CD8-positive, alpha-beta memory T cell (primary cell): ENCODE data around the gene CCL17. TPM values are rescaled to one million over a fixed set of nuclear protein-coding genes. Genes with fewer than 3 reads are reported as not detected.

Experiments
- CTCF ChIA-PET: fragments of 350-600 bp; sonication (Branson Sonifier 250); formaldehyde crosslinking; loops from one replicate; lab custom pipeline; 2021; ENCODE audit warnings: antibody characterized with exemption; lab: Charles Lee
- POLR2A ChIA-PET: fragments of 350-600 bp; sonication (Branson Sonifier 250); formaldehyde crosslinking; loops from one replicate; lab custom pipeline; 2021; ENCODE audit warnings: antibody characterized with exemption; lab: Charles Lee
- DNase-seq, 5 donors: peaks; one replicate each; pipeline versions ENCODE4 v3.0.0 to v3.0.0-alpha.2; 2020 to 2022; ENCODE audit warnings: mixed read lengths in 1 of 5
- H3K27ac ChIP-seq: one replicate; pipeline ENCODE4 v1.7.0; 2013; ENCODE audit warnings: low read depth, mild to moderate bottlenecking, low read length, moderate library complexity
- H3K27me3 ChIP-seq: 2 replicates; pipeline ENCODE4 v1.7.0; 2013; ENCODE audit warnings: low read length, mild to moderate bottlenecking; ENCODE audit not compliant: insufficient read depth, poor library complexity, severe bottlenecking
- H3K36me3 ChIP-seq: 2 replicates; pipeline ENCODE4 v1.7.0; 2013; ENCODE audit warnings: mild to moderate bottlenecking, low read length, moderate library complexity; ENCODE audit not compliant: insufficient read depth
- H3K4me1 ChIP-seq: 2 replicates; pipeline ENCODE4 v1.7.0; 2013; ENCODE audit warnings: mild to moderate bottlenecking, low read length, moderate library complexity; ENCODE audit not compliant: insufficient read depth
- H3K4me3 ChIP-seq: 2 replicates; pipeline ENCODE4 v1.7.0; 2013; ENCODE audit warnings: mild to moderate bottlenecking, low read length
- H3K9me3 ChIP-seq: 2 replicates; pipeline ENCODE4 v1.7.0; 2013; ENCODE audit warnings: mild to moderate bottlenecking, low read length
- H3K27ac Mint-ChIP-seq, 8 donors: one replicate each; pipeline ENCODE4 v1.8.0; 2020 to 2021; ENCODE audit warnings: mixed read lengths in 8 of 8, mild to moderate bottlenecking in 6 of 8, inconsistent platforms in 3 of 8, moderate library complexity in 3 of 8
- H3K27me3 Mint-ChIP-seq, 2 donors: one replicate each; pipeline ENCODE4 v1.8.0; 2020 to 2021; ENCODE audit warnings: mixed read lengths in 2 of 2, mild to moderate bottlenecking in 1 of 2, moderate library complexity in 1 of 2
- H3K36me3 Mint-ChIP-seq, 3 donors: one replicate each; pipeline ENCODE4 v1.8.0; 2020 to 2021; ENCODE audit warnings: mixed read lengths in 3 of 3, inconsistent platforms in 1 of 3, mild to moderate bottlenecking in 1 of 3
- H3K4me1 Mint-ChIP-seq, 3 donors: one replicate each; pipeline ENCODE4 v1.8.0; 2020 to 2021; ENCODE audit warnings: mixed read lengths in 3 of 3, inconsistent platforms in 1 of 3, mild to moderate bottlenecking in 1 of 3
- H3K4me3 Mint-ChIP-seq, 7 donors: one replicate each; pipeline ENCODE4 v1.8.0; 2020 to 2021; ENCODE audit warnings: mixed read lengths in 7 of 7, mild to moderate bottlenecking in 6 of 7, moderate library complexity in 4 of 7, inconsistent platforms in 2 of 7
- H3K9me3 Mint-ChIP-seq, 5 donors: one replicate each; pipeline ENCODE4 v1.8.0; 2020 to 2022; ENCODE audit warnings: mixed read lengths in 5 of 5, mild to moderate bottlenecking in 3 of 5, moderate library complexity in 2 of 5, inconsistent platforms in 1 of 5
- polyA plus RNA-seq: library from polyadenylated mRNA; unstranded; fragments of 300-500 nt; fragmentation: Illumina TruSeq; gene quantifications from one replicate; pipeline ENCODE4 v1.2.3, GENCODE V29; 2021
- total RNA-seq, 2 experiments: library from RNA; stranded (reverse); gene quantifications; one replicate each; pipeline ENCODE4 v1.2.3, GENCODE V29; 2021

Gene CCL17
- total RNA-seq (10 to 100 TPM; 18.6 to 18.9 TPM), polyA plus RNA-seq (not detected)

DNA sequence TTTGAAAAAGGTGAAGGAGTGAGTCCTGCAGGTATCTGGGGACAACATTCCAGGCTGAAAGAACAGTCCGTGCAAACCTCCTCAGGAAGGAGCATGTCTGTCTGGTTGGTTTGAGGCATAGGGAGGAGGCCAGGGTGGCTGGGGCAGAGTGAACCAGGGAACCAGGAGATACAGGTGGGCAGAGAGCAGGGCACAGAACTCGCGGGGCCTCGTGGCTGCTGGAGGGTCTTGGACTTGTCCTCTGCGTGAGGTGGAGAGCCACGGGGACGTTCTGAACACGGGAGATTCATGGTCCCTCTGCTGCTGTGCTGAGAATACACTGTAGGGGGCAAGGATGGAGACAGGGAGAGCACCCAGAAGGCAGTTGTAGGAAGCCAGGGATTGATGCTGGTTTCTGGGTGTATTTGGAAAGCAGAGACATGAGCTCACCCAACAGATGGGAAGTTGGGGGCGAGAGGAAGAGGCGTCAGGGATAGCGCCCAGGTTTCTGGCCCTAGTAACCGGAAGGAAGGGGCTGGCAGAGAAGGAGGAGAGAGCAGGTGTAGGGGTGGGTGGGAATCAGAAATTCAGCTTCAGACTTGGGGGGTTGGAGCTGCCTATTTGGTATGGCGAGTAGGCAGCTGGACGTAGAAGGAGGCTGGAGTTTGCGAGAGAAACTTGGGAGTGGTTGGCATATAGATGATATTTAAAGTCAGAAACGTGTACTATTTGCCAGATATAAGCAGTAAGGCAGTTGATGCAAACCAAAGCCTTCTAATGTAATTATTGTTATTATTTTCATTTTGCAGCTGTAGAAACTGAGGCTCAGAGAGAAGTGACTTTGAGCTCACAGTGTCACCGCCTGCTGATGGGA lies at the start of gene CCL17:
Gene CCL17 (plus strand): TSS at position 803 of the 853 bp plus-strand sequence. CDS start 9,166 bp downstream, outside the sequence.
- no peaks in the 10 kb centered on the region for H3K9me3 ChIP-seq
- no peak within 1 kb of the TSS for H3K4me3 ChIP-seq
- H3K4me1 ChIP-seq = no peaks in the 10 kb centered on the region
- ChIA-PET POLR2A (no interaction called here), CTCF (interaction anchor here (1.5 kb wide), 1 partner anchor 13 kb away, joined by 5 read pairs; no protein-coding TSS in a partner anchor)
- H3K36me3 Mint-ChIP-seq = peaks cover 0 to 2% (median 0%) of the 10 kb centered on the region in 3 donors
- no peak within 1 kb of the TSS for H3K27ac Mint-ChIP-seq
- H3K36me3 ChIP-seq = no peaks in the 10 kb centered on the region
- peak in 1 of 5 donors; percentile 13 for DNase-seq
- H3K4me1 Mint-ChIP-seq = no peaks in the 10 kb centered on the region
- no peaks in the 10 kb centered on the region for H3K9me3 Mint-ChIP-seq
- H3K4me3 Mint-ChIP-seq = no peak within 1 kb of the TSS
- H3K27me3 Mint-ChIP-seq = peaks cover 4 to 7% of the 10 kb centered on the region in 2 donors
- no peak within 1 kb of the TSS for H3K27ac ChIP-seq
- H3K27me3 ChIP-seq = no peaks in the 10 kb centered on the region

DNA sequence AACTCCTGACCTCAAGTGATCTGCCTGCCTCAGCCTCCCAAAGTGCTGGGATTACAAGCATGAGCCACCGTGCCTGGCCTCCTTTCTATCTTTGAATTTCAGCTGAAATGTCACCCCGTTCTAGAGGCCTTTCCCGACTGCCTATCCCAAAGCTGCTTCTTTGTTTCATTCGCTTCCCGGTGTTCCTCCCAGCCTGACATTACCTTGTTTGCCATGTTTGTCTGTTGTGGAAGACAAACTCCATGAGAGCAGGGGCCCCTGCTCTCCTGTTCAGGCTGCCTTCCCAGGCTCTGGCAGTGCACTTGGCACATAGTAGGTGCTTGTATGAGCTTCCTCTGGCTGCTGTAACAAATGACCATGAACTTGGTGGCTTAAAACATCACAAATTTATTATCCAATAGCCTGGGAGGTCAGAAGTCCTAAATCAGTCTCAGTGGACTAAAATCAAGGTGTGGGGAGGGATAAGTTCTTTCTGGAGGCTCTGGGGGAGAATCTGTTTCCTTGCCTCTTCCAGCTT lies 48.6 kb upstream of the CCL17 start:
- peaks cover 0 to 4% (median 0%) of the 10 kb centered on the region in 5 donors for H3K9me3 Mint-ChIP-seq
- ChIA-PET POLR2A (no interaction called here), CTCF (no interaction called here)
- Histone ChIP-seq H3K27me3 (peaks cover 4% of the 10 kb centered on the region), H3K27ac (no peak overlapping the region), H3K9me3 (no peaks in the 10 kb centered on the region), H3K36me3 (no peaks in the 10 kb centered on the region), H3K4me3 (no peak overlapping the region), H3K4me1 (no peaks in the 10 kb centered on the region)
- no peaks in the 10 kb centered on the region for H3K4me1 Mint-ChIP-seq
- H3K36me3 Mint-ChIP-seq = no peaks in the 10 kb centered on the region
- no peak overlapping the region for H3K27ac Mint-ChIP-seq
- no peak overlapping the region for H3K4me3 Mint-ChIP-seq
- no peak for DNase-seq
- H3K27me3 Mint-ChIP-seq = peaks cover 5 to 16% of the 10 kb centered on the region in 2 donors

DNA sequence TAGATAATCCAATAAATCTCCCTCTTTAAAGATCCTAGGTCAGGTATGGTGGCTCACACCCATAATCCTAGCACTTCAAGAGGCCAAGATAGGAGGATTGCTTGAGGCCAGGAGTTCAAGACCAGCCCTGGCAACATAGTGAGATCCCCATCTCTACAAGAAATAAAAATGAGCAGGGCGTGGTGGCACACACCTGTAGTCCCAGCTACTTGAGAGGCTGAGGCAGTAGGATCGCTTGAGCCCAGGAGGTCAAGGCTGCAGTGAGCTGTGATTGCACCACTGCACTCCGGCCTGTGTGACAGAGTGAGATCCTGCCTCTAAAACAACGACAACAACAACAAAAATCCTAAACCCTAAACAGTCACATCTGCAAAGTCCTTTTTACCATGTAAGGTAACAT lies 48.0 kb upstream of the CCL17 start:
- Histone ChIP-seq H3K4me3 (no peak overlapping the region), H3K9me3 (no peaks in the 10 kb centered on the region), H3K36me3 (no peaks in the 10 kb centered on the region), H3K27me3 (peaks cover 4% of the 10 kb centered on the region), H3K4me1 (no peaks in the 10 kb centered on the region), H3K27ac (no peak overlapping the region)
- CTCF ChIA-PET = no interaction called here
- Mint-ChIP-seq H3K4me1 (no peaks in the 10 kb centered on the region), H3K9me3 (peaks cover 0 to 4% (median 0%) of the 10 kb centered on the region in 5 donors), H3K27me3 (peaks cover 5 to 16% of the 10 kb centered on the region in 2 donors), H3K4me3 (no peak overlapping the region), H3K27ac (no peak overlapping the region), H3K36me3 (no peaks in the 10 kb centered on the region)
- POLR2A ChIA-PET = no interaction called here
- DNase-seq = no peak

DNA sequence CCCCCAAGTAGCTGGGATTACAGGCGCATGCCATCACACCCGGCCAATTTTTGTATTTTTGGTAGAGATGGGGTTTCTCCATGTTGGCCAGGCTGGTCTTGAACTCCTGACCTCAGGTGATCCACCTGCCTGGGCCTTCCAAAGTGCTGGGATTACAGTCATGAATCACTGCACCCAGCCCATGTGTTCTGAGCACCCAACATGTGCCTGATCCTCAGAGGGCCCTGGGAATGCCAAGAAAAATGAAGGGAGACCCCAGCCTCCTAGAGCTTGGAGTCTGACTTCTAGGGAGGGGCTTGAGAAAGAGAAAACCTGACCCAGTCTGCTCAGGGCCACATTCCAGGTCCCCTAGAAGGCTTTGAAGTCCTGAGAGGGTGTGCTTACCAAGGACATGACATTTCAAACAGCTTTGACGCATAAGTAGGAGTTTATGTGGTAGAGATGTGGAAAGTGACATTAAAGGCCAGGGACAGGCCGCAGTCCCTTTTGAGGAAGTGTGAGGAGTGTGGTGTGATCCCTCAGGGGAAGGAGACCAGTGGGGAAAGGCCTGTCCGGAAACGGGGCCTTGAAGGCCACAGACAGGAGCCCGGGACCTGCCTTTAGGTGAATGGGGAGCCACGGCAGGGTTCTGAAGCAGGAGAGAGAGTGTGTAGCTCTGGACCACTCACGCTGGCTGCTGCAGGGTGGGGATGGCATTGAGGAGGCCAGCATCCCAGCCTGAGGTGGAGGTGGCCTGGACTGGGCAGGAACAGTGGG lies 47.1 kb upstream of the CCL17 start:
- H3K27ac ChIP-seq = no peak overlapping the region
- no peaks in the 10 kb centered on the region for H3K9me3 Mint-ChIP-seq
- CTCF ChIA-PET = no interaction called here
- no peak for DNase-seq
- H3K4me3 Mint-ChIP-seq = no peak overlapping the region
- H3K4me1 Mint-ChIP-seq = no peaks in the 10 kb centered on the region
- H3K4me3 ChIP-seq = no peak overlapping the region
- no peaks in the 10 kb centered on the region for H3K27me3 ChIP-seq
- no peaks in the 10 kb centered on the region for H3K36me3 ChIP-seq
- H3K4me1 ChIP-seq = no peaks in the 10 kb centered on the region
- POLR2A ChIA-PET = no interaction called here
- peak overlapping the region in 2 of 8 donors; percentile 39 to 51 for H3K27ac Mint-ChIP-seq
- H3K36me3 Mint-ChIP-seq = no peaks in the 10 kb centered on the region
- H3K27me3 Mint-ChIP-seq = peaks cover 0 to 6% of the 10 kb centered on the region in 2 donors
- H3K9me3 ChIP-seq = no peaks in the 10 kb centered on the region

DNA sequence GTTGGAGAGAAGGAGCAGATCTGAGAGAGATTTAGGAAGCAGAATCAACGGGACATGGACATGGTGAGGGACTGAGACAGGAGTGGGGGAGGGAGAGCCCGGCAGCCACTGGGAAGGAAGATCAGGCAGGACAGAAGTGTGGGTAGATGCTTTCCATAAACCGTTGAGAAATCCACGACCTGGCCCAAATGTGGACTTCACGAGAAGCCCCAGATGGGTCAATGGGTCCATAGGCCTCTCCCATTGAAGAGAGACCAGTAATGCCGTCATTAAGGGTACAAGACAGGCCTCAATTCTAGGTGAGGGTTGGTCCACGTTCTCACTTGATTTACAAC lies 46.5 kb upstream of the CCL17 start:
- Mint-ChIP-seq H3K36me3 (no peaks in the 10 kb centered on the region), H3K4me3 (no peak overlapping the region), H3K4me1 (no peaks in the 10 kb centered on the region), H3K27me3 (peaks cover 0 to 6% of the 10 kb centered on the region in 2 donors), H3K9me3 (no peaks in the 10 kb centered on the region), H3K27ac (peak overlapping the region in 3 of 8 donors; percentile 35 to 51 (median 43))
- POLR2A ChIA-PET = no interaction called here
- Histone ChIP-seq H3K4me3 (no peak overlapping the region), H3K27me3 (no peaks in the 10 kb centered on the region), H3K9me3 (no peaks in the 10 kb centered on the region), H3K4me1 (no peaks in the 10 kb centered on the region), H3K27ac (no peak overlapping the region), H3K36me3 (no peaks in the 10 kb centered on the region)
- CTCF ChIA-PET = no interaction called here
- no peak for DNase-seq

DNA sequence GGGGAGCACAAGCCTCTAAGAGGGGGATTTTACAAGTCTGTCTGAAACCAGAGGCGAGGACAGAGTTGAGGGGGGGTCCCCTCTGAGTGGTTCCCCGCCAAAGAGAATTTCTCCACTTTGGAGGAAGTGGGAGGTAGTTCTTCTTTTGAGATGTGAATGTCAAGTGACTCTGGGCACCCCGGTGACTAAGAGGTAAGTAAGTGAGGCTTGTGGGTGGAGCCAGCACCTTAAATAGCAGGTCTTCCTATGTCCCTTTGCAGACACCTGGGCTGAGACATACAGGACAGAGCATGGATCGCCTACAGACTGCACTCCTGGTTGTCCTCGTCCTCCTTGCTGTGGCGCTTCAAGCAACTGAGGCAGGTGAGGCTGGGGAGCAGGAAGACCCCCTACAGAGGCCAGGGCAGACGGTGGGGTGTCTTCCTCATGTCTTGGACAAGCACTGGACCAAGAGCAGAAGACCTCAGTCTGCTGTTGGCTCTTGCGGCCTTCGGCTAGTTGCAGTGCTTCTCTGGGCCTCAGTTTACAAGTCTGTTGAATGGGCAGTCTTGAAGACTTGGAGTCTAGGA lies 46.0 kb upstream of the CCL17 start, which contains the start of gene CCL22:
Gene CCL22 (plus strand): TSS at position 257 of the 569 bp plus-strand sequence. CDS start 34 bp downstream, at position 291.
- H3K9me3 Mint-ChIP-seq = no peaks in the 10 kb centered on the region
- ChIA-PET CTCF (no interaction called here), POLR2A (no interaction called here)
- H3K27me3 ChIP-seq = no peaks in the 10 kb centered on the region
- peak within 1 kb of the TSS in 4 of 8 donors; percentile 35 to 77 (median 45) for H3K27ac Mint-ChIP-seq
- no peaks in the 10 kb centered on the region for H3K36me3 ChIP-seq
- H3K4me1 Mint-ChIP-seq = no peaks in the 10 kb centered on the region
- H3K27me3 Mint-ChIP-seq = peaks cover 2 to 7% of the 10 kb centered on the region in 2 donors
- H3K27ac ChIP-seq = no peak within 1 kb of the TSS
- no peak within 1 kb of the TSS for H3K4me3 Mint-ChIP-seq
- no peak for DNase-seq
- H3K4me1 ChIP-seq = no peaks in the 10 kb centered on the region
- no peak within 1 kb of the TSS for H3K4me3 ChIP-seq
- H3K9me3 ChIP-seq = no peaks in the 10 kb centered on the region
- H3K36me3 Mint-ChIP-seq = no peaks in the 10 kb centered on the region

DNA sequence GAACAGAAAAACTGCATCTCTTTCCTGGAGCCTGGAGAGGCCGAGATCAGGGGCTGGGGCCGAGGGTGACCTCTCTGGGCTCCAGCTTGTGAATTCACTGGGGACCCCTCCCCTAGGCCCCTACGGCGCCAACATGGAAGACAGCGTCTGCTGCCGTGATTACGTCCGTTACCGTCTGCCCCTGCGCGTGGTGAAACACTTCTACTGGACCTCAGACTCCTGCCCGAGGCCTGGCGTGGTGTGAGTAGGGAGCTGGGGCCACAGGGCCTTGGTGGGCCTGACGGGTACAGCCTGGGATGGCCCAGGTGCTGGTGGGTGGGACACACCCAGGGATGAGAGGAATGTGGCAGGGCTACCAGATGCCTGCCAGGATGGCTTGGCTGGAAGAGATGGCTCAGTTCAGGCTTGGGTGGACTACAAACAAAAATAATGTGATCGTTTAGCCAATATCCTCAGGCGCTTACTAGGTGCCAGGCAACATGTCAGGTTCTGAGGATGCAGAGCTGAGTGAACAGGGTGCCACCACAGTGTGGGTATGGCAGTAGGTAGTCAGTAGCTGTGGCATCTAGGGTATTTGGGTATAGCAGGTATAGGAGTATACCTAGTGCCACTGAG lies 44.1 kb upstream of the CCL17 start:
- Histone ChIP-seq H3K27ac (no peak overlapping the region), H3K4me3 (no peak overlapping the region), H3K36me3 (no peaks in the 10 kb centered on the region), H3K4me1 (no peaks in the 10 kb centered on the region), H3K9me3 (no peaks in the 10 kb centered on the region), H3K27me3 (no peaks in the 10 kb centered on the region)
- no peak overlapping the region for H3K4me3 Mint-ChIP-seq
- H3K27me3 Mint-ChIP-seq = peaks cover 2 to 15% of the 10 kb centered on the region in 2 donors
- H3K9me3 Mint-ChIP-seq = no peaks in the 10 kb centered on the region
- no peaks in the 10 kb centered on the region for H3K4me1 Mint-ChIP-seq
- peaks cover 0 to 2% (median 0%) of the 10 kb centered on the region in 3 donors for H3K36me3 Mint-ChIP-seq
- ChIA-PET POLR2A (no interaction called here), CTCF (no interaction called here)
- DNase-seq = no peak
- no peak overlapping the region for H3K27ac Mint-ChIP-seq
